ENCODE results near the gene B3GLCT.

GRCh38 chr13:31160857-31161556, 38.8 kb upstream of the B3GLCT start:
- TF ChIP-seq POLR2AphosphoS5 (IDR thresholded peaks at IDR 0.05) = no peak
- no peak for TF ChIP-seq TAF1 (IDR thresholded peaks at IDR 0.05; ENCODE audit: low read depth)
- TF ChIP-seq, protein P1, sequence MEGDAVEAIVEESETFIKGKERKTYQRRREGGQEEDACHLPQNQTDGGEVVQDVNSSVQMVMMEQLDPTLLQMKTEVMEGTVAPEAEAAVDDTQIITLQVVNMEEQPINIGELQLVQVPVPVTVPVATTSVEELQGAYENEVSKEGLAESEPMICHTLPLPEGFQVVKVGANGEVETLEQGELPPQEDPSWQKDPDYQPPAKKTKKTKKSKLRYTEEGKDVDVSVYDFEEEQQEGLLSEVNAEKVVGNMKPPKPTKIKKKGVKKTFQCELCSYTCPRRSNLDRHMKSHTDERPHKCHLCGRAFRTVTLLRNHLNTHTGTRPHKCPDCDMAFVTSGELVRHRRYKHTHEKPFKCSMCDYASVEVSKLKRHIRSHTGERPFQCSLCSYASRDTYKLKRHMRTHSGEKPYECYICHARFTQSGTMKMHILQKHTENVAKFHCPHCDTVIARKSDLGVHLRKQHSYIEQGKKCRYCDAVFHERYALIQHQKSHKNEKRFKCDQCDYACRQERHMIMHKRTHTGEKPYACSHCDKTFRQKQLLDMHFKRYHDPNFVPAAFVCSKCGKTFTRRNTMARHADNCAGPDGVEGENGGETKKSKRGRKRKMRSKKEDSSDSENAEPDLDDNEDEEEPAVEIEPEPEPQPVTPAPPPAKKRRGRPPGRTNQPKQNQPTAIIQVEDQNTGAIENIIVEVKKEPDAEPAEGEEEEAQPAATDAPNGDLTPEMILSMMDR (IDR thresholded peaks at IDR 0.05; ENCODE audit: poor library complexity, severe bottlenecking) = no peak
- no peak for TF ChIP-seq EZH2 (IDR thresholded peaks at IDR 0.05; ENCODE audit: borderline replicate concordance, insufficient read depth, low read length, poor library complexity, severe bottlenecking)
- TF ChIP-seq EP300 (conservative IDR thresholded peaks at IDR 0.05; ENCODE audit: poor library complexity, severe bottlenecking) = no peak
- no peak for TF ChIP-seq MXI1 (conservative IDR thresholded peaks at IDR 0.05; ENCODE audit: poor library complexity, severe bottlenecking)
- TF ChIP-seq SMC3 (conservative IDR thresholded peaks at IDR 0.05; ENCODE audit: poor library complexity) = peak; percentile 56
- peak; percentile 56 for TF ChIP-seq RAD21 (conservative IDR thresholded peaks at IDR 0.05)
- no peak for TF ChIP-seq REST (IDR thresholded peaks at IDR 0.05; ENCODE audit: borderline replicate concordance)
